ENCODE measurements around the gene CHPT1.

The CHPT1 gene

GRCh38 chr12:101686176-101686575, 11.3 kb upstream of the CHPT1 start:
- DNase-seq: no peak

GRCh38 chr12:101690544-101691098, 6.8 kb upstream of the CHPT1 start:
- no peak for DNase-seq

GRCh38 chr12:101691503-101692096, 5.8 kb upstream of the CHPT1 start:
- no peak for DNase-seq

GRCh38 chr12:101694297-101694848, 3.1 kb upstream of the CHPT1 start:
- no peak for DNase-seq

GRCh38 chr12:101694986-101695385, 2.5 kb upstream of the CHPT1 start:
- no peak for DNase-seq

GRCh38 chr12:101695706-101696105, 1.7 kb upstream of the CHPT1 start:
- no peak for DNase-seq

GRCh38 chr12:101696251-101697196, 916 bp upstream of the CHPT1 start:
- DNase-seq: no peak

- DNase-seq: peak; percentile 2
Observed at GRCh38 chr12:101697930-101698799, 725 bp downstream of the CHPT1 start.

- no peak for DNase-seq
Observed at GRCh38 chr12:101698800-101699347, 1.4 kb downstream of the CHPT1 start.

- DNase-seq: no peak
Observed at GRCh38 chr12:101700299-101700820, 2.9 kb downstream of the CHPT1 start.

- no peak for DNase-seq
Observed at GRCh38 chr12:101703487-101703886, 6.0 kb downstream of the CHPT1 start.

GRCh38 chr12:101706403-101706802, 9.0 kb downstream of the CHPT1 start:
- no peak for DNase-seq

GRCh38 chr12:101707131-101707782, 9.8 kb downstream of the CHPT1 start:
- DNase-seq: no peak

- DNase-seq: no peak
Observed at GRCh38 chr12:101710288-101710687, 12.8 kb downstream of the CHPT1 start.

GRCh38 chr12:101713059-101713682, 15.7 kb downstream of the CHPT1 start:
- no peak for DNase-seq

- no peak for DNase-seq
Observed at GRCh38 chr12:101713930-101714329, 16.5 kb downstream of the CHPT1 start.

GRCh38 chr12:101714877-101715444, 17.5 kb downstream of the CHPT1 start:
- DNase-seq: no peak

GRCh38 chr12:101719566-101719965, 22.1 kb downstream of the CHPT1 start:
- DNase-seq: no peak

GRCh38 chr12:101720118-101720517, 22.7 kb downstream of the CHPT1 start:
- no peak for DNase-seq

GRCh38 chr12:101722392-101722791, 25.0 kb downstream of the CHPT1 start:
- DNase-seq: no peak

GRCh38 chr12:101727098-101727497, 29.7 kb downstream of the CHPT1 start:
- no peak for DNase-seq

All from activated effector memory CD4-positive, alpha-beta T cell treated with Interleukin-2 at 50 U/mL for 16 hours (primary cell).